Measurements from ENCODE around the gene PPDPF.

- TF ChIP-seq, protein P1, sequence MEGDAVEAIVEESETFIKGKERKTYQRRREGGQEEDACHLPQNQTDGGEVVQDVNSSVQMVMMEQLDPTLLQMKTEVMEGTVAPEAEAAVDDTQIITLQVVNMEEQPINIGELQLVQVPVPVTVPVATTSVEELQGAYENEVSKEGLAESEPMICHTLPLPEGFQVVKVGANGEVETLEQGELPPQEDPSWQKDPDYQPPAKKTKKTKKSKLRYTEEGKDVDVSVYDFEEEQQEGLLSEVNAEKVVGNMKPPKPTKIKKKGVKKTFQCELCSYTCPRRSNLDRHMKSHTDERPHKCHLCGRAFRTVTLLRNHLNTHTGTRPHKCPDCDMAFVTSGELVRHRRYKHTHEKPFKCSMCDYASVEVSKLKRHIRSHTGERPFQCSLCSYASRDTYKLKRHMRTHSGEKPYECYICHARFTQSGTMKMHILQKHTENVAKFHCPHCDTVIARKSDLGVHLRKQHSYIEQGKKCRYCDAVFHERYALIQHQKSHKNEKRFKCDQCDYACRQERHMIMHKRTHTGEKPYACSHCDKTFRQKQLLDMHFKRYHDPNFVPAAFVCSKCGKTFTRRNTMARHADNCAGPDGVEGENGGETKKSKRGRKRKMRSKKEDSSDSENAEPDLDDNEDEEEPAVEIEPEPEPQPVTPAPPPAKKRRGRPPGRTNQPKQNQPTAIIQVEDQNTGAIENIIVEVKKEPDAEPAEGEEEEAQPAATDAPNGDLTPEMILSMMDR (IDR thresholded peaks at IDR 0.05; ENCODE audit: low read depth, low read length, poor library complexity, severe bottlenecking), result no peak
- TF ChIP-seq EZH2phosphoT487 (IDR thresholded peaks at IDR 0.05; ENCODE audit: borderline replicate concordance, low read length), result no peak
These were observed 28.0 kb downstream of the PPDPF start for GRCh38 chr20:63548542-63548941.

Data from DOHH2 (cell line).